UCSD-AML1 (cell line): ENCODE results near the gene ACSBG1.

Experiments
- DNase-seq: peaks from one replicate; lab custom pipeline; 2025; ENCODE audit not compliant: unreplicated experiment; lab: John Stamatoyannopoulos, UW

ACSBG1 gene

DNA sequence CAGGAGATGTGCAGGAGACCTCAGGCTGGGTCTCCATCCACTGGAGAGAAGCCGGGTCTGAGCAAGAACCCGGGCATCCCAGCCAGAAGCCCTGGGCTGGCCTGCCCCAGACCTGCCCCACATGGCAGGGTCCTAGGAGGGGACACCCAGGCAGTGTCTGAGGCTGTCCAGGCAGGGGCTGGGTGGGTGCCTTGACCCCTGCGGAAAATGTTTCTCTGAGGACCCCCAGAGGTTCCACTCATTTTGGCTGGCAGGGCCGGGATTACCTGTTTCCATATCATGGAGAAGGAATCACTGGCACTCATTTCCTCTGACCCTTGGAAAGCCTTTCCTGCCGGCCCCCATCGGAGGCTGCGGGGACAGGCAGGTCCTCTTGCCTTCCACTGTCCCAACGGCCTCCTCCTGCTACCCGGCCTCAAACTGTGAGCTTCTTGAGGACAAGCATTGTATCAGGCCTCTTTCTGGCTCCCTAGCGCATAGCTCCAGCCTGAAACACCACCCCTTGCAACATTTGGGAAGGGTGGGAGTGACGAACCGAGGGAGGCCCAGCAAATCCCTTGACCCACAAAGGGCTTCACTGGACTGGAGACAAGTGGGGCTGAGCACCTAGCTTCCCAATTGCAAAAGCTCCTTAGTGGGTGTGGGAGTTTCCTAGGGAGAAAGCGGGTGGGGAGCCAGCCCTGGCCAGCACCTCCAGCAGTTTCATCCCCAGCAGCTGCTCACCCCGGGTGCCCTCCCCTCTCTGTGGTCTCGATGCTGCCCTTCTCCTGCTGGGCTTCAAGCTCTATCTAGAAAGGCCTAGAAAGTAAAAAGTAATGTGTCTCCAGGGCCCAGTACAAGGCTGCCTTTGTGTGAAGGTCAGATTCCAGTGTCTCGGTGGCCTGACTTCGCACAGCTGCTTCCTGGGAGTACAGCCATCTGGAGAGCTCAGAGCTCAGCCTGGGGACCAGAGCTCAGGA, 29.7 kb downstream of the ACSBG1 start:
- DNase-seq = no peak

DNA sequence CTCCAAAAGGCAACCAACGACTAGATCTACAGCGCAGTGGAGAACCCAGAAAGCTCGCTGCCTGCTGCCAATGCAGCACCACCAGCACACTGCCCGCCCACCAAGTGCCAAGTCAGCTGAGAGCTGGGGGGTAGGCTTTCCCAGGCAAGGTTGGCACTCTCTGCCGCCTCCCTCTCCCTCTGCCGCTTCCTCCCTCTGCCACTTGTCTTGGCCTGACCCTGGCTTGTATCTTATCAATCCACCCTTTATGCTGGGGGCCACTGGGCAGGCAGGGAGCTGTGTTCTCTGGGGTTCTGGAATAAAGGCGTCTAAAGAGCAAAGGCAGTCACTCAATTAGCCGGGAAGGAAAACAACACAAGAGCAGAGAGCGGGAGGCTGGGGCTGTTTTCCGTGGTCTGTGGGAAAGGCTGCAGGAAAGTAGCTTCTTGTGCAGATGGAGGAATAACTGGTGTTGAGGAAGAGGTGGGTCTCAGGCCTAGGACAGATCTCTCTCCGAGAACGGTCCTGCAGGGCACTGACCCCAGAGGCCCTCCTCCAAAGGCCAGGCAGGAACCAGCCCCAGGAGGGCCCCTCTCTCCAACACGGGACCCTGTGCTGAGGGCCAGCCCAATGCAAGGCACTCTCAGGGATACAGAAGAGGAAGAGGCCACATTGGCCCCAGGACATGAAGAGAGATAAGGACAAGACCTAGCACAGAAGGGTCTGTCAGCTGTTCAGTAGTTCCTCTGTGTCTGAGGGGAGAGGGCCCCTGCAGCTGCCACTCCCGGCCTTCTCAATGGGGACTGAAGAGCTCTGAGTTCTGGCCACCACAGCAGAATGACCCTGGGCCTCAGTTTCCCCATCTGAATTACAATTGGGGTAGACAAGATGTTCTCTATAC, 30.8 kb downstream of the ACSBG1 start:
- no peak for DNase-seq

DNA sequence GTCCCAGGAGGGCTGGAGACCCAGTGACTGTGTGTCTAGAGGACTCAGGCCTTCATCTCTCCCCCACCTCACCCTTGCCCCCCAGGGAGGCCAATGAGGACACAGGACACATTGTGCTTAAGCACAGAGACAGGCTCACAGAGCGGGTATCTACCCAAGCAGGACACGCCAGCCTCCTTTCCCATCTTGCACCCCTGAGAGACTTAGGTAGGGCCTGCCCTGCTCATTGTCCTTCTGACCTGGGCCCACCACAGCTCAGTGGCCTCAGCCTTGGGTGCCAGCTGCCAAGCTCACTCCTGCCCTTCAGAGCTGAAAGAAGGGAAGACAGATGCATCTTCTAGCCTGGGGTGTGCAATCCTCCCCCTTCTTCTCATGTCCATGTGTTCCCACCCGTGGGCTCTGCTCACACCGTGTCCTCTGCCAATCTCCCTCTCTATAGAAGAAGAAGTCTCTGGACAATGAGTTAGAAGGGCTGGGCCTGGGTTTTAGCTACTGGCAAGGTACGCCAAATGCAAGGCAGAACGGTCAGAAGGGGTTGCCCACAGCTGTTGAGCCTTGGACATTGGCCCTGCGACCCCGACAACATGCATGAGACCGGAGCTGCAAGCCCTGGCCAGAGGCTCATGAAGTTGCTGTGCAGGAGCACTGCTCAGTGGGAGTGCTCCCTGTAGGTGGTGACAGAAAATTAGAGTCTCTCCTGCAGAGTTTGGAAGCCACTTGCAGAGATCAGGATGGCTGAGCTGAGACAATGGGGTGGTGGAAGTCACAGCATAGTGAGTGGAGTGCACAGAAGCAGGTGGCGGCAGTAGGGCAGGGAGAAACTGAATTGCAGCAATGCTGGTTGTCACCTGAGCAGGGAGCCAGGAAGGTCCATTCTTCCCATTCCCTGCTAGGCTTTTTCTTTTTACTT, 32.8 kb downstream of the ACSBG1 start:
- DNase-seq = no peak

DNA sequence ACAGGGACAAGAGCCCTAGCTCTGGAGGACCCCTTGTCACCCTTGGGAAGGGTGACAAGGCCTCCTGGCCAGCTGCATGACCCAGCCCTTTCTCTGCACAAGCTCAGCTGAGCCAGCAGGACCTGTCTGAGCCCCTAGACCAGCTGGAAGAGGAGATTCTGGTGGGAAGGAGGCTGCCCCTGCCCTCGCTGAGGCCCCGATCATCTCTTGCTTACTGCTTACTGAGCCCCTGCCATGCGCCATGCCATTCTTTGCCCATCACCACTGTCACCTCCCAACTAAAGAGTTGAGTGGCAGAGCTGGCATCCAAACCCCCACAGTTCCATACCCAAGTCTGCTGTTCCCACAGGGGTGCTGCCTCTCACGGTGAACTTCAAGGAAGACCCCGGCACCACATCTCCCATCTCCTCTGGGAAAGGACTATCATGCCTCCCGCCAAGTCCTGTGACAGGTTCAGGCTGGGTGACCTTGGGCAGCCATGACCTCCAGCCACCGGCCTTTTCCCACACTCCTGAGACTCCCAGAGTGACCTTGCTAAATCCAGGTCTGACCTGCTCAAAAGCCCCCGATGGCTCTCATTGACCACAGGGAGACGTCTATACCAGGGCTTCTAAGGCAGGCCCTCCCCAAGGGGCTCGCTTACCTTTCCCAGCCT, 34.0 kb downstream of the ACSBG1 start:
- DNase-seq = no peak

DNA sequence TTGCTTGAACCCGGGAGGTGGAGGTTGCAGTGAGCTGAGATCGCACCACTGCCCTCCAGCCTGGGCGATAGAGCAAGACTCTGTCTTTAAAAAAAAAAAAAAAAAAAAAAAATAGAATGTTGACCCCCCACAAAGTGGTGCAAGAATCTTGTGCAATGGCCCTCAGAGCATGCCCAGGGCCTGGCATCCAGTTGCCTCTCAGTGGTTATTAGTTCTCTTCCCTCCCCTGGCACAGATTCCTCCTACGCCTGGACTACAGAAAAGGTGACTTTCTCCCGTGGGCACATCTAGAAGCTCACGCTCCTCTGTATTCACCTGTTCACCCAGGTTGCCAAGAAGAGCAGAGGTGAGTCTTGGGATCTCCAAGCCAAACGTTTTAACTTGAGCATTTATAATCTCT, 36.7 kb downstream of the ACSBG1 start:
- no peak for DNase-seq

DNA sequence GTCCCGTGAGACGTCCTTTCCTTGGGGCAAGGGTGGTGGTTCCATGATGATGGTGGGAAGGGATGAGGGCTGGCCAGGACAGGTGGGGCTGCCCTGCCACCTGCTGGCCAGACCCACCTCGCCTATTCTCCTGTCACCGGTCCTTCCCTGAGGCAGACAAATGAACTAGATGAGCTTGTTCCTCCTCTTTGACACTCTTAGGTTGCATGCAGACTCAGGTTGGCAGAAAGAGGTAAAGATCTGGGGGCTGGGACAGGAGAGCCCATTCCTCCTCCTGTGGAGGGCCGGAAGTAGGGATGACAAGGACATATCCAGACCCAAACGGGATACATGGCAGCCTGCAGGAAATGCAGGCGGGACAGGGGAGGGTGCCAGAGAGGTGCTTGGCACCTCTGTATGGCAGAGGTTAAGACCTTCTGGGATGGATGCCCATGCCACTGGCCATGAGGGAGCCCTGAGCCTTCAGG, 38.6 kb downstream of the ACSBG1 start:
- DNase-seq = peak; percentile 49

DNA sequence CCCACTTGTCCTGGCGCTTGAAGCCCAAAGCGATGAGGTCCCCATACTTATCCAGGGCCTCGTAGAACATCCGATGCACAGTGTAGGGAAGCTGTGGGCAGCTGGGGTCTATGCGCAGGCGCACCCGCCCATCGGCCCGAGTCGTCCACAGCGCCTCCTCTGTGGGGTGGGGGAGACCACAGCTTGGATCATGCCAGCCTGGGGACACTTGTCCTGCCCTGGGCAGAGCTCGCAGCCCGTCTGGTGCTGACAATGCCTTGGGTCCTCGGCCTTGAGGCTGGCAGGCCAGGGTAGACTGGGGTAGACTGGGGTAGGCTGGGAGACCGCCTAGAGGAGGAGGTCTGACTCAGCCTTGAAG, 39.8 kb downstream of the ACSBG1 start:
- DNase-seq = no peak

DNA sequence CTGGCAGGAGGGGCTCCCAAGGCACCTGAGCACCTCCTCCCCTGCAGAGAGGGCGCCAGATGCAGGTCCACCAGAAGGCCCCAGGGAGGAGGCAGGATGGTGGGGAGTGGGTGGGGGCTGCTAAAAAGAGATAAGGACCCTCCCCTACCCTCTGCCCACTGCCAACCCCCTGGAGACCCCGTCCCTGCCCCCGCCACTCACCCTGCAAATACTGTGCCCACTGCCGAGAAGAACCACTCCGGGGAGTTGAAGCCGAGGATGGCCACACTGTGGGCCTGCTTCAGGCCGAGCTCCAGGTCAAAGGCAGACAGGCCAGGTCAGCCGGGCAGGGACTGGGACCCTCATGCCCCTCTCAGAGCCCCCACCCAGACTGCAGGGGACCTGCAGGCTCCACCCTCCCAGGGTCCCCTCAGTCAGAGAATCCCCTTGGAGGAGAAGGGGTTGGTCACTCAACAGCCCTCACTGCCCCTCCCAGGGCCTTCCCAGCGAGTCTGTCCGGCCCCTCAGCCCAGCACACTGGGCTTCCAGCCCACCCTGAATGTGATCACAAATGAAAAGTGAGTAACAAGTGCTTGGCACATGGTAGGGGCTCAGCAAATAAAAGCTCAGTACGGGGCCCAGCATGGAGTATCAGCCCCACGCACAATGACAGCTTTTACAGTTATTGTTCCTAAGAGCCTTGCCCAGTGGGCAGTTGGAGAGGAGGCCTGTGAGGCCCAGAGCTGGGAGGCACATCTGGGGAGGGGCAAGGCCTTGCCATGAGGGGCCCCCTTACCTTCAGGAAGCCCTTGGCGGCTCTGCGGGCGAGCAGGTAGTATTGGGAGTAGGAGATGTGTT, 40.4 kb downstream of the ACSBG1 start:
- DNase-seq = no peak

DNA sequence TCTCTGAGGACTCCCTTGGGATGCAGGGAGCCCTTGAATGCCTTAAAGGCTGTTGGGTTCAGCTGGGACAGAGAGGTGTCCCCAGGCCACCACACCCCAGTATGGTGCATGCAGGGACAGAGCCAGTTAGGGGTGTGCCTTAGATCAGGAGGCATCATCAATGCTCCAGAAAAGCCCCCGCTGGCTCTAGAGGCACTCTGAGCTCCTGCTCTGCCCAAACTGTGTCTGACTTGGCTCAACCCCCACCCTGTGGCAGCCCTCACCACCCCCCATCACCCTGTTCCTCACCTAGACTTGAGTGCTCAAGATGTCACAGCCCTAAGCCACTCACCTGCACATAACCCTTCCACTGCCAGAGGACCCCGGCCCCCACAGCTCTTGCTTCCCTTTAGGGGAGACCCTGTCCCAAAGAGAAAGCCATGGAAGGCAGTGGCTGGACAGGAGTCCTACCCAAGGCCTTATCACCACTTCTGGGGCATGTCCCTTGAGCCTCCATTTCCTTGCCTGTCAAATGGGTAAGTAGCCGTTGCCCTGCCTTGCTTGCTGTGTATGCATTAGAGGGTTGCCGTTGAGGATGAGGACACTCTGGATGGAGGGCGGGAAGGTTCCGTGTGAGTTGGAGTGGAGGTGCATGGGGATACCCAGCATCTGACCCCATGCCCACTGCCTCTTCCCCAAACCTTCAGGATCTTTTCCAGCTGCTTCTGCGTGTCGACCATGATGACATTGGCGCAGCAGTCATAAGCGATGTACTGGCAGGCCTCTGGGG, 41.4 kb downstream of the ACSBG1 start:
- DNase-seq = no peak

DNA sequence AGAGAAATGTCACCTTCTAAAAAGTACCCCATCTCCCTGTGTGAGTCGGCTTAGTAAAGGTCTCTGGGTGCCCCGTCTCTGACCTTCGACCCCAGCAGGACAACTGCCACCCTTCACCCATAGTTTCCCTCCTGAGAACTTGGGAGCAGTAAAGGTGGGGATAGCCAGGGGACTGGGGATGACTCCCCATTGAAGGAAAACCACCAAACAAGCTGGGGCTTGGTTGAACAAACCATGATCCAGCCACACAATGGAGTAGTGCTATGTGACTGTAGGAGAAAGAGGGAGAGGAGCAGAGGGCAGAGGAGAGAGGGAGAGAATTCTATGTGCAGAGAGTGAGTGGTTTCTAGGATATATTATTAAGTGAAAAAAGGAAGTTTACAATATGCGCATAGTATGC, 51.5 kb downstream of the ACSBG1 start:
- DNase-seq = no peak

DNA sequence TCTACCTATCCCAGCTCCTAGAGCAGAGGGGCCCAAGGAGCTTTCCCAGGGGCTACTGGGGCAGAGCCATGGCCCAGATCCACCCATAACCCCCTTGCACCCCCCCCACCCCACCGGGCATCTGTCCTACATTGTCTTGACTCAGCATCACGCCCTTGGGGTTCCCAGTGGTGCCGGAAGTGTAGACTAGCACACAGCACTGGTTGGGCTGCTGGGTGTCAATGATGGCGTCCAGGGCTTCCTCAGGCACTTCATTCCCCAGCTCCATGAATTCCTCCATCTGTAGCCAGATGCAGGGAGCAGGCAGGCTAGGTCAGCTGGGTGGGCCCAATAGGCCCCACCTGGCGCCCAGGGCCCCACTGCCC, 52.0 kb downstream of the ACSBG1 start:
- no peak for DNase-seq

DNA sequence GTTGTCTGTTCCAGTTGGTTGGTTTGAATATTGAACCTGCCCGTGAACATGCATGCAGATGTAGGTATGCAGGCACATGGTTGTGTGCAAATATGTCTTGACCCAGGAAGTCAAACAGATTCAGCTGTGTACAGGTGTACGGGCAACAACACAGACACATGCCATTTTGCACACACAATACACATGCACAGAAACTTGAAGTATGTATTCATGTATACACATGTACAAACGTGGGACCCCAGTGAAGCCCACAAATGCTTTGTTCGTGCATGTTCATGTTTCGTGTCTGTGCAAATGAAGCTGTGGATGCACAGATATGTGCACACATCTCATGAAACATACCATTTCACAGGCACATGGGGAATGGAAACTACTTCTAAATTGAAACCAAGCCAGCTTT, 54.5 kb downstream of the ACSBG1 start:
- DNase-seq = no peak

DNA sequence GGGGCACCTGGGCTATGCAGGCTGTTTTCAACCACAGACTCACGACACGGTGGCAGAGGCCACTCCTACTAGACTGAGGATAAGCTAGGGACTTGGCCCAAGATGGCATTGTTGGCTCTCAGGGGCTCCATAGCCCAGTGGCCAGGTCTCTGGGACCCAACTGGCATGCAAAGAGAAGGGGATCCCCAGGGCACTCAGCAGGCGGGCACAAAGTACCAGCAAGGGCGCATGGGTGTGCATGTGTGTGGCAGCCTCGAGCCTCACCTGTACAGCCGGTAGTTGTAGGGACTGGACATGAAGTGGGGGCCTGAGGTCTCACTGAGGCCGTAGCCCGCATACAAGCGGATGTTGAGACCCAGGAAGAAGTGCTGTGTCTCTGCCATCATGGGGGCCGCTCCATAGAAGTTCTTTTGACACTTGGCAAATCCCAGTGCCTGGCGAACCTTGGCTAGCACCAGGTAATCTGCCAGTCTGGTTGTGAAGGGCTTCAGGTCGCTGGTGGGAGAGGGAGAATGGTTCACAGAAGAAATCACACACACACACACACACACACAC, 55.0 kb downstream of the ACSBG1 start:
- no peak for DNase-seq

DNA sequence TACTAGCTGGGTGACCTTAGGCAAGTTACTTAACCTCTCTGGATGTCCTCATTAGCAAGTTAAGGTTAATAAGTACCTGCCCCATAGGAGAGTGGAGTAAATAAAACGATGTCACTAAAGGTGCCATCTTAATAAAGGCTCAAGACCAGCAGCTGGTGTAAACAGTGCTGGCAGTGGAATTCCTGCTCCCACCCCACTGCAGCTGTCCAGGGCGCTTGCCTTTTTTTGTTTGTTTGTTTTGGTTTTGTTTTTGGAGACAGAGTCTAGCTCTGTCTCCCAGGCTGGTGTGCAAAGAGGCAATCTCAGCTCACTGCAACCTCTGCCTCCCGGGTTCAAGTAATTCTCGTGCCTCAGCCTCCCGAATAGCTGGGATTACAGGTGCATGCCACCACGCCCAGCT, 56.3 kb downstream of the ACSBG1 start:
- DNase-seq = no peak

DNA sequence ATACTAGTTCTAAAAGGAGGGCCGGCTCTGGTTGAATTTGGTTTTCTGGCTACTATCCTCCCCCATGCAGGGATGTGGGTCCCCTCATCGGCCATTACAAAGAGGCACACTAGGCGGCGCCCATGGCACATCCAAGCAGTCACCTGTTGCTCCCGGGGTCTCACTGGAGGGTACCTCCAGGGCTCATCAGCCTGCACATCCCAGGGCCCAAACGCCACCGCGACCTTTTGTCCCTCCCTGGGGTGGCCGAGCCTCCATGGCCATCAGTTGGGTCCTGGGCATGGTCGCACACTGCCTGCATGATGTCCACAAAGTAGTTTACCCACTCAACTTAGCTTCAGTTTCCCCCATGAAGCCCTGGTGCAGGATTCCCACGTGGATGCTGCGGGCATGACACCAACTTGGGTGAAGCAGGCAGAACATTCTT, 56.9 kb downstream of the ACSBG1 start:
- DNase-seq = peak; percentile 48

DNA sequence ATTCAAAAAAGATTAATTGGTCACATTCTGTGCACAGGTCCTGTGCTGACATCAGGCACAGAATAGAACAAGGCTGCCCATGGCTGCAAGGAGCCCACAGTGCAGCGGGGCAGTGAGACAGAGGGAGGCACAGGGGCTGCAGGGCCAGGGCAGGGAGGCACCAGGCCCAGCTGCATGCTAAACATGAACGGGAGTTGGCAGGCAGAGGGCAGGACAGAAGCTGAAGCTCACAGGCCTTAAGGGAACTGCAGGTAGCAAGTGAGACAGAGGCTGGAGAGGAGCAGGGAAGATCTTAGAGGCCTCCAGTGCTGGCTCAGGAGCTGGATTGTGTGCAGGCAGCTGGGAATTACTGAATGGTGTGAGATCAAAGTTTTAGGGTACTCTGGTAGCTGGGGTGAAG, 59.0 kb downstream of the ACSBG1 start:
- DNase-seq = no peak

DNA sequence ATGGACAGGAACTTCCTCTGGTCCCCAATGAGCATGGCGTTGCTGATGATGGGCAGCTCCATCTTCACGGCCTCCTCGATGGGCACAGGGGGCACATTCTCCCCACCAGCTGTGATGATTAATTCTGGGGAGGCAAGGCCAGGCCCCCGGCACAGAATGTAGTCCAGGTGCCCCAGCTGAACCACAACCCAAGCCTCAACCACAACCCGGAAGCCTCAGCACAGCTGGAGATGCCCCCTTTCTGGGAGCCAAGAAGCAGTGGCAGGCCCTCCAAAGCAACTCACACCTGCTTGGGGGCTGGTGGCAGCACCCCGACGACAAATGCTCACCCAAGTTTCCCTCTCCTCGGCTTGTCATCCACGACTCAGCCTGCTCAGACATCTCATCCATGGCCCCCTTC, 60.0 kb downstream of the ACSBG1 start:
- peak; percentile 26 for DNase-seq

DNA sequence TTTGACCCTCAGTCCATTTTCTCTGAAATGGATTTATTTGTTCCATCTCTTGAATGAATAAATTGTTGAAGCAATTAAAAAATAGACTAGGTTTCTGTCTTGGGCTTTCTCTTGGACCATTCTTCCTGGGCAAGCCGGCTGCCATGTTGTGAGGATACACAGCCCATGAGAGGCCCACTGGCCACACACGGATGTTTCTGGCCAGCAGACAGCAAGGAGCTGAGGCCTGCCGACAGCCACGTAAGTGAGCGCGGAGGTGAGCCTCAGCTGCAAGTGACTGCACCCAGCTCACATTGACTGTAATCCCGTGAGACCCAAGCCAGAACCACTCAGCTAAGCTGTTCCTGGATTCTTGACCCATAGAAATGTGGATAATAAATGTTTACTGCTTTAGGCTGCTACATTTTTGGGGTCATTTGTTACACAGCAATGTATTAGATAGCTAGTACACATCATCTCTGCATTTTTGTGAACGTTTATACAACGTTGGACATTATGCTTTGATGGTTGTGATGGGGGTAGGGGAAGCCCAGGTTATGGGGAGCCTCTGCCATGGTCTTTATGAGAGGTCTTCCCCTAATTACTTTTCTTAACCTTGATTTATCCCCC, 62.4 kb downstream of the ACSBG1 start:
- no peak for DNase-seq
